A549 (cell line): ENCODE data around the gene IL12RB2. TPM values are rescaled to one million over a fixed set of nuclear protein-coding genes. Genes with fewer than 3 reads are reported as not detected.

Source experiments
- ATAC-seq, 2 experiments: fragments of 200-7000 bp in 1 of 2; fragments of >200 bp in 1 of 2; cut with Nextera tagmentation in 1 of 2; cut with Tn5 transposase in 1 of 2; 3 replicates each; pipeline versions ENCODE4 v1.8.0 to v1.9.1; 2018 to 2020; ENCODE audit warnings: mild to moderate bottlenecking in 1 of 2, moderate library complexity in 1 of 2
- CTCF ChIA-PET: fragments of 300-600 bp; sonication (Branson Sonifier 250); formaldehyde crosslinking; extraction: SDS; loops from one replicate; lab custom pipeline; 2021; ENCODE audit warnings: antibody characterized with exemption, inconsistent platforms; lab: Yijun Ruan, JAX
- POLR2A ChIA-PET: fragments of 350-600 bp; formaldehyde crosslinking; extraction: SDS; loops from one replicate; lab custom pipeline; 2021; ENCODE audit warnings: antibody characterized with exemption, inconsistent platforms; lab: Yijun Ruan, JAX
- DNase-seq, 2 experiments: peaks; one replicate each; pipeline versions ENCODE4 v3.0.0 to v3.0.0-alpha.2; 2011 to 2016; ENCODE audit warnings: low read depth in 1 of 2, low spot score in 1 of 2
- FAIRE-seq: peaks from 2 replicates; lab custom pipeline; 2011; peaks lifted over from hg19 to GRCh38; lab: Jason Lieb, UNC
- H3K27ac ChIP-seq, 2 experiments: fragments of >200 bp; sonication (Bioruptor Twin); formaldehyde crosslinking; 3 replicates each; pipeline ENCODE4 v1.5.1; 2016 to 2017
- H3K4me1 ChIP-seq: fragments of >200 bp; sonication (Bioruptor Twin); formaldehyde crosslinking; 3 replicates; pipeline ENCODE4 v1.6.1; 2016
- H3K4me2 ChIP-seq: fragments of >200 bp; sonication (Bioruptor Twin); formaldehyde crosslinking; 3 replicates; pipeline ENCODE4 v1.6.1; 2016
- H3K4me3 ChIP-seq: fragments of >200 bp; sonication (Bioruptor Twin); formaldehyde crosslinking; 3 replicates; pipeline ENCODE4 v1.5.1; 2016
- H3K9me3 ChIP-seq: fragments of >200 bp; sonication (Bioruptor Twin); formaldehyde crosslinking; 3 replicates; pipeline ENCODE4 v1.6.1; 2016
- ATOH8 ChIP-seq: fragments of 250-450 bp; sonication (Bioruptor Pico); IDR thresholded peaks from 2 replicates; pipeline ENCODE4 v1.5.0; 2020; ENCODE audit warnings: low read depth, mild to moderate bottlenecking, moderate library complexity
- BHLHE40 ChIP-seq: IDR thresholded peaks from 2 replicates; pipeline ENCODE4 v1.6.1; 2012; ENCODE audit warnings: low read depth, low read length, inconsistent platforms
- EHMT2 ChIP-seq: fragments of 200-600 bp; sonication (generic); IDR thresholded peaks from 2 replicates; pipeline ENCODE4 v1.6.1; 2016; ENCODE audit warnings: antibody characterized with exemption, low read depth, mild to moderate bottlenecking, moderate library complexity
- FOSB ChIP-seq: fragments of 250-450 bp; sonication (Bioruptor Pico); IDR thresholded peaks from 2 replicates; pipeline ENCODE4 v1.5.0; 2020; ENCODE audit warnings: mild to moderate bottlenecking, moderate library complexity
- GATA3 ChIP-seq: IDR thresholded peaks from 2 replicates; pipeline ENCODE4 v1.6.1; 2012; ENCODE audit warnings: borderline replicate concordance
- HOXA7 ChIP-seq: fragments of 250-450 bp; sonication (Bioruptor Pico); IDR thresholded peaks from 2 replicates; pipeline ENCODE4 v1.5.0; 2020; ENCODE audit warnings: mild to moderate bottlenecking, moderate library complexity
- HOXB13 ChIP-seq: fragments of 250-450 bp; sonication (Bioruptor Pico); IDR thresholded peaks from 2 replicates; pipeline ENCODE4 v1.5.0; 2020; ENCODE audit warnings: low read depth, mild to moderate bottlenecking, moderate library complexity
- HOXB5 ChIP-seq: fragments of 250-450 bp; sonication (Bioruptor Pico); IDR thresholded peaks from 2 replicates; pipeline ENCODE4 v1.5.0; 2020; ENCODE audit warnings: mild to moderate bottlenecking, moderate library complexity
- MAFK ChIP-seq: fragments of 450-650 bp; IDR thresholded peaks from 2 replicates; pipeline ENCODE4 v1.6.1; 2014; ENCODE audit not compliant: partially characterized antibody
- MAX ChIP-seq: IDR thresholded peaks from 2 replicates; pipeline ENCODE4 v1.6.1; 2012
- POLR2A ChIP-seq: IDR thresholded peaks from 2 replicates; pipeline ENCODE4 v1.6.1; 2012; ENCODE audit warnings: mild to moderate bottlenecking, low read length
- RAD21 ChIP-seq, 2 experiments: fragments of >200 bp in 1 of 2; sonication (Bioruptor Twin) in 1 of 2; formaldehyde crosslinking in 1 of 2; IDR thresholded peaks in 1 of 2; conservative IDR thresholded peaks in 1 of 2; 2 replicates in 1 of 2; 3 replicates in 1 of 2; pipeline ENCODE4 v1.6.1; 2012 to 2018; ENCODE audit warnings: inconsistent platforms in 1 of 2
- REST ChIP-seq: fragments of 200-600 bp; sonication (generic); IDR thresholded peaks from 2 replicates; pipeline ENCODE4 v1.6.1; 2016; ENCODE audit warnings: antibody characterized with exemption, mild to moderate bottlenecking, moderate library complexity
- RNF2 ChIP-seq: fragments of 200-600 bp; sonication (generic); IDR thresholded peaks from 2 replicates; pipeline ENCODE4 v1.6.1; 2016; ENCODE audit warnings: low read depth, mild to moderate bottlenecking, antibody characterized with exemption, moderate library complexity, borderline replicate concordance
- TFCP2L1 ChIP-seq: fragments of 250-450 bp; sonication (Bioruptor Pico); IDR thresholded peaks from 2 replicates; pipeline ENCODE4 v1.5.0; 2021; ENCODE audit warnings: mild to moderate bottlenecking
- ZFP36 ChIP-seq: fragments of 450-650 bp; IDR thresholded peaks from 2 replicates; pipeline ENCODE4 v1.6.1; 2014; ENCODE audit warnings: borderline replicate concordance; ENCODE audit not compliant: partially characterized antibody
- ZNF302 ChIP-seq: fragments of 250-450 bp; sonication (Bioruptor Pico); IDR thresholded peaks from 2 replicates; pipeline ENCODE4 v1.9.0; 2021; ENCODE audit warnings: inconsistent platforms, mild to moderate bottlenecking, moderate library complexity
- WGBS: methylation state at CpG from one replicate; pipeline ENCODE4 v1.1.6; 2017; ENCODE audit errors: missing lambda C conversion rate; 5-methylcytosine and 5-hydroxymethylcytosine counted together
- polyA plus RNA-seq, 4 experiments: library from polyadenylated mRNA; depleted of rRNA in 3 of 4; stranded (reverse); fragments of >200 nt; fragmentation: RNase III in 1 of 4; extraction: RNeasy Plus Mini Kit Qiagen cat#74134 plus additional on column Dnase treatment in 1 of 4; gene quantifications; 2 replicates in 3 of 4; 3 replicates in 1 of 4; pipeline ENCODE4 v1.2.3, GENCODE V29; 2011 to 2017

IL12RB2 gene
- polyA plus RNA-seq, 2 of the 4 experiments (the other 2 are of a cell fraction), result not detected

- no peak for TF ChIP-seq ATOH8
- TF ChIP-seq, all 56 proteins: peak for 0
Measured at GRCh38 chr1:67427947-67428346, 120.3 kb downstream of the IL12RB2 start (continued).

GRCh38 chr1:67429011-67429527 is 121.4 kb downstream of the IL12RB2 start:
- POLR2A ChIA-PET, result interaction anchor here (0.7 kb wide), 1 partner anchor 80 kb away, joined by 3 read pairs; no protein-coding TSS in a partner anchor
- no peak for FAIRE-seq
- Histone ChIP-seq H3K4me1 (peaks cover 26% of the 10 kb centered on the region), H3K27ac (peak overlapping the region; percentile 90 to 96), H3K9me3 (no peaks in the 10 kb centered on the region), H3K4me3 (peak overlapping the region; percentile 84), H3K4me2 (peak overlapping the region; percentile 84)
- under 1% methylated on average over 25 of the region's 25 CpGs for WGBS
- no peak for DNase-seq
- CTCF ChIA-PET, result interaction anchor here (0.6 to 1.2 kb wide), 2 partner anchors 72 to 325 kb away, joined by 3 to 4 read pairs; no protein-coding TSS in a partner anchor
- TF ChIP-seq GATA3 (no peak), RAD21 (conservative IDR thresholded peaks at IDR 0.05 in 1 of 2, IDR thresholded peaks at IDR 0.05 in 1 of 2) (no peak), BHLHE40 (no peak), HOXA7 (CRISPR knock-in tag) (no peak), ZFP36 (no peak), MAFK (no peak), HOXB13 (CRISPR knock-in tag) (no peak), TFCP2L1 (no peak), REST (no peak), FOSB (CRISPR knock-in tag) (no peak), RNF2 (no peak), EHMT2 (no peak), HOXB5 (CRISPR knock-in tag) (no peak), ZNF302 (CRISPR knock-in tag) (no peak)
- no peak for ATAC-seq

- DNase-seq, result peak in 1 of 2 experiments; percentile 14
- ChIA-PET CTCF (interaction anchor here (1.1 kb wide), 1 partner anchor 23 kb away, joined by 3 read pairs; no protein-coding TSS in a partner anchor), POLR2A (interaction anchor here (1.0 to 1.5 kb wide), 2 partner anchors 10 to 14 kb away, joined by 4 to 6 read pairs; no protein-coding TSS in a partner anchor)
- Histone ChIP-seq H3K27ac (peak overlapping the region; percentile 90 to 96), H3K9me3 (no peaks in the 10 kb centered on the region), H3K4me1 (peaks cover 26% of the 10 kb centered on the region), H3K4me3 (peak overlapping the region; percentile 84), H3K4me2 (peak overlapping the region; percentile 84)
- WGBS, result 2% methylated on average over 28 of the region's 69 CpGs
- ATAC-seq, result peak in 1 of 2 experiments; percentile 25; a peak in 4 of 6 replicates
- TF ChIP-seq FOSB (CRISPR knock-in tag), result no peak
- TF ChIP-seq MAX, result 0 out of 2 replicates have a peak, but pooled peaks have one; percentile 23
- peak; percentile 31; the same call in 1 of the 2 replicates for TF ChIP-seq POLR2A
- TF ChIP-seq, all 56 proteins: peak for 2
- FAIRE-seq, result no peak
Measured at GRCh38 chr1:67429528-67430357, 122.1 kb downstream of the IL12RB2 start.
